GM21447 (cell line): ENCODE measurements around the gene WDR86.

Experiments used
- ATAC-seq: cut with Tn5 transposase; IDR thresholded peaks from one replicate; pipeline ENCODE4 v1.9.1; 2021; ENCODE audit not compliant: unreplicated experiment

The WDR86 gene

DNA sequence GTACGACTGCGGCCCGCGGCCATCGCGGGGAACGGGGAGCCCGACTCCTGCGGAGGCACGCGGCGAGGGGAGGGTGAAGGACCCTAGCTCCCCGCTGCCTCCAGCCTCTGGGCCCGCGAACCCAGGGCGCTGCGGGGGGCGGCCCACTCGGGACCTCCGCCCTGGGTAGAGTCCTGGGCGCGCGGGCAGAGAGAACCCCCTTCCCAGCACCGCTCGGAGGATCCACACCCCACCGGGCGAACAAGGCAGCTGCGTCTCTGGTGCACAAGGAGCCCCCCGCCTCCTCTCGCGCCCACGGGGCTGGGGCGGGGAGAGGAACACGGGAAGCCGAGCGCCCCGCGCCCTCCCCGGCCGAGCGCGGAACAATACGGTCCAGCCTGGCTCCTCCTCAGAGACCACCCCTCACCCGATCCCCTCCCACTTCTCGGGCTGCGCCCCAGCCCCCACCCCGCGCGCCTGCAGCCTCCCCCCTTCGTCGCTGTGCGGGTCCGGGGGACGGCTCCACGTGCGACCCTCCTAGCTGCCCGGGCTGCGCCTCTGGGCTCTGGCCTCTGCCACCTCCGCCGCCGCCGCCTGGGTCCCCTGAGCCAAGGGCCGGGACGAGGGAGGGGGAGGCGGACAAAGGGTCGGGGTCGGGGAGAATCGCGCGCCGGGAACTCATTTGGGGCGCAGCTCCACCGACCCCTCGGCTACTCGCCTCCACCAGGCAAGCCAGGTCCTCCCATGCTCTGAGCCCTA, at the start of gene WDR86:
WDR86 (minus strand) TSS at position 372 of the 738 bp plus-strand sequence. CDS start 449 bp downstream, outside the sequence.
- ATAC-seq: no peak

- no peak for ATAC-seq
Observed at GRCh38 chr7:151457534-151457933, 47.7 kb upstream of the WDR86 start.

- no peak for ATAC-seq
Observed at GRCh38 chr7:151456782-151457181, 46.9 kb upstream of the WDR86 start.

- no peak for ATAC-seq
Observed at GRCh38 chr7:151456276-151456675, 46.4 kb upstream of the WDR86 start.

GRCh38 chr7:151455690-151456089, 45.9 kb upstream of the WDR86 start:
- no peak for ATAC-seq

DNA sequence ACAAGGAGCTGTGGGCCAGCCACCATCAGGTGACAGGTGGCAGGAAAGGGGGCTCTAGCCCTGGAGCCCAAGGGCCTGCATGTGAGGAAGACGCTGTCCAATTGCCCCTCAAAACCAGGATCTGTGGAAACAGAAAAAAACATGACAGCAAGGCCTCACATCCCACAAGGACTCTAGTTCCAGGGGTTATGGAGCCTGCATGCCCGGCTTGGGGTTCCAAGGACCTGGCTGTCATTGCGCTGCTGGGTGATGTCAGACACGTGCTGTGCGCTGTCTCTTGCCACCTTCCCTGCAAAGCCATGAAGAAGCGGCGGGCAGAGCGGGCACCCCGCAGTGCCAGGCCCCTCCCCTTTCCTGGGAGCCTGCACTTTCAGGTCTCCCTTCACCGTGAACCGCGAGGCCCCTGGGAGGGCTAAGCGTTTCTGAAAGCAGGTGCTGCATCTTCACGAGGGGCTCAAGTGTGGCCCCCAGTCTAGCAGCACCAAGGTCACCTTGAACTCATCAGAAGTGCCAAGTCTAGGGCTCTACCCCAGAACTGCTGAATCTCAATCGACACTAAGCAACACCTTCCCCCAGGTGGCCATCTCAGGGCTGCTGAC, 45.2 kb upstream of the WDR86 start:
- ATAC-seq: no peak

- ATAC-seq: no peak
Observed at GRCh38 chr7:151454305-151454704, 44.5 kb upstream of the WDR86 start.

GRCh38 chr7:151453326-151453791, 43.5 kb upstream of the WDR86 start:
- no peak for ATAC-seq

- no peak for ATAC-seq
Observed at GRCh38 chr7:151452680-151453325, 43.0 kb upstream of the WDR86 start.

DNA sequence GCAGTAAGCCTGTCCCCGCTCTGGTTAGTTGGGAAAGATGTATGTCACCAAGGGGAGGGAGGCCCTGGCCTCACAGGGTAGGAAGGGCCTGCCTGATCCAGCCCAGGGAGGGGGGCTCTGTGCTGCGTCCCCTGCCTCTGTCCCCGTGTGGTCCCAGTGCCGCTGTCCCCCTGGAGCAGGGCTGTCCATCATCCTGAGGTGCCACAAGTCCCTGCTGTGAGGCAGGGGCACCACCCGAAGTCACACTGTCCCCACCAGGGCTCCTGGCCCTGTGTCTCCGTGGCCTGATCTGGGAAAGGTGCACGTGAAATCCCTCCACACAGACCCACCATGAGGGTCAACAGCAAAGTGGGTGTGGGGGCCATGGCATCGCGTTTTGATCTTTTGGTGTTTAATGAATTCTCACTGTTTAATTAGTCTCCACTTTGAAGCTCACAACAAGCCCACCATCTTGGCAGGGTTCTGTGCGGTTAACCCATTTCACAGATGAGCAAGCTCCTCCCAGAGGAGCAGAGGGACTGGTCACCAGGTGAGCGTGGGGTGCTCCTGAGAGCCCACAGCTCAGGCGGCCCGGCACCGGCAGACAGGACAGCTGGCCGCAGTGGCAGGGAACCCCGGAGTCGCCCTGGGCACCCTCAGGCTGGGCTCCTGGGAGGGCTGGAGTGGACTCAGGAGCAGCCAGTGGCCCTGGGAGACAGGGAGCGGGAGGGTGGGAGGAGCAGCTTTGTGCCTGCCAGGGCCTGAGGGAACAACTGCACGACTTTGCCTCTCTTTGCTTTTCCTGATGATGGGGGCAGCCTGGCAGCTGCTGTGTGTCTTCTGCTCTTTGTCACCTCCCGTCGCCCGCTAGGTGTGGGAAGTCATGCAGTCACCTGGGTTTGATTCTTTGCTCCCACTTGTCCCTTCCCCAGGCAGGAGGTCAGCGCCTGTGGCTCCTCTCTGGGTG, 42.1 kb upstream of the WDR86 start:
- ATAC-seq: no peak

- no peak for ATAC-seq
Observed at GRCh38 chr7:151451156-151451555, 41.3 kb upstream of the WDR86 start.

GRCh38 chr7:151449990-151450389, 40.2 kb upstream of the WDR86 start:
- no peak for ATAC-seq

DNA sequence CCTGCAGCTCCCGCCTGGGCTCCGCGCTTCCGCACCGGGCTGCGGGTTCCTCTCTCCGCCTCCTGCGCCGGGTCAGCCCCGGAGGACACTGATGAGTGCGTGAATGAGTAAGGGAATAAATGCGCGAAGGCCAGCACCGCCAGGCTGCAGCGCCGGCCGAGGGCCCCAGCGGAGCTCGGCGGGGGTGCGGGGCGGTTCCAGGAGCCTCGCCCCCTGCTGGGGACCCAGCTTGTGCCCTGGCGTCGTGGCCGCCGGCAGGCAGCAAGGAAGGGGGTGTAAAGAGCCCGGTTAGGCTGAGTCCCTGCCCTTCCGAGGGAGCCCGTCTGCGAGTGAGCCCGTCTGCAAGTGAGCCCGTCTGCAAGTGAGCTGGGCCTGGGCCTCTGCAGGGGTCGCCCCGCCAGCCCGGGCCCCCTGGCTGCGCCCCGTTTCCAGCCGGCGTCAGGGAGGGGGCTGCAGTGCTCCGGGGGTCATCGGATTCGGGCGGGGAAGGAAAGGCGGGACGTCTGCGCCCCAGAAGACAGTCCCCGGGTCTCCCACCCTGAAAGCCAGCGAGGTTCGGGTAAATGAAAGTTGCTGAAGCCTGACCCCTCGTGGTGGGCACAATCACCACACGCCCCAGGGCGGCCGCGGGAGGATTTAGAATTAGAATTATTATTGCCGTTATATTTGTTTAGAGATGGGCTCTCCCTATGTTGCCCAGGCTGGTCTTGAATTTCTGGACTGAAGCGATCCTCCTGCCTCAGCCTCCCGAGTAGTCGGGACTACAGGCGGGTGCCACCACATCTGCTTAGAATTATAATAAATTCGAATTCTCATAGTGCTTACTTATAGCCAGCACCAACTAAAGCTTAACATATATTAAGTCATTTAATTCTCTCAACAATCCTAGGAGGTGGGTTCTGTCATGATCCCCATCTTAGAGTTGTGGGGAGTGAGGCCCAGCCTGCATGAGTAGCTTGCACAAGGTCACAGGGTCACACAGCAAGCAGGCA, 38.7 kb upstream of the WDR86 start:
- peak; percentile 83 for ATAC-seq

DNA sequence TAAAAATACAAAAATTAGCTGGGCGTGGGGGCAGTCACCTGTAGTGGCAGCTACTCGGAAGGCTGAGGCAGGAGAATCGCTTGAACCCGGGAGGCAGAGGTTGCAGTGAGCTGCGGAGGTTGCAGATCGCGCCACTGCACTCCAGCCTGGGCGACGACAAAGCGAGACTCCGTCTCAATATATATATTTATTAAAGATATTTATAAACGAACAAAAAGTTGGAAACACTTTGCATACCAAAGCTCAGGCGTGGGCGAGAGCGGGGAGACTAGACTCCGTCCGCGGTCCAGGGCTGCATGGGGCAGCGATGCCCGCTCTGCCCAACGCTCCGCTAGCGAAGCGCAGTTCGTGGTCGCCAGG, 38.0 kb upstream of the WDR86 start:
- ATAC-seq: no peak

GRCh38 chr7:151447312-151447711, 37.5 kb upstream of the WDR86 start:
- no peak for ATAC-seq

- no peak for ATAC-seq
Observed at GRCh38 chr7:151446412-151446811, 36.6 kb upstream of the WDR86 start.

GRCh38 chr7:151444632-151445031, 34.8 kb upstream of the WDR86 start:
- no peak for ATAC-seq

- ATAC-seq: no peak
Observed at GRCh38 chr7:151442776-151443496, 33.1 kb upstream of the WDR86 start.

- no peak for ATAC-seq
Observed at GRCh38 chr7:151440799-151441445, 31.1 kb upstream of the WDR86 start.
